ENCODE data around the gene CBX2. TPM values are rescaled to one million over a fixed set of nuclear protein-coding genes. Genes with fewer than 3 reads are reported as not detected.

The CBX2 gene
- total and polyA plus RNA-seq, 5 donors from 2014 or later, result 0.11 to 0.81 (median 0.17) TPM; not detected in 2

DNA sequence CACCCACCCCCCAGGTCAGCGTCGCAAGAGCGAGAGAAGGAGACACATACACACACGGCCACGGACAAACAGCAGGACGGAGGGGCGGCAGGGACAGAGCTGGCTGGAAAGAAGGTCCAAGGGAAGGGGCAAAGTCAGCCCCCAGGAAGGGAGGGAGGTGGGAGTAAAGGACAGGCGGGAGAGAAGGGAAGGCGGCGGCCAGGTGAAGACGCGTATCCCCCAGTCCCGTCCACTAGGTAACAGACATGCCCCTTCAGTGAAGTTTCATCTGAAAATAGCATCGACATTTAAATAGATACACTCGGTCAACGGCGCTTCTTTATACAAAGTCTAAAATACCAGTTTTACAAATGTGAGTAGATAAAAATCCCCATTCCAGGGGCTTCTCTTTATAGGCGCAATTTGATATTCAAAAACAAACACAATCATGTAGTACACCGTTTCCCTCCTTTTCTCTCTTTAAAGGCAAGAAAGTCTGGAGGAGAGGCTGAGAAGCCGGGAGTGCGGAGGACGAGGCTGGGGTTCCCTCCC lies 14.5 kb downstream of the CBX2 start:
- Histone ChIP-seq H3K27ac (ENCODE audit: insufficient read depth, low read length, poor library complexity, severe bottlenecking) (no peak overlapping the region), H3K36me3 (ENCODE audit: control insufficient read depth, insufficient read depth, low read length) (no peaks in the 10 kb centered on the region), H3K4me3 (ENCODE audit: low read depth, low read length) (no peak overlapping the region), H3K9me3 (ENCODE audit: control insufficient read depth in 2 of 2, low read length in 2 of 2) (no peaks in the 10 kb centered on the region), H3K27me3 (ENCODE audit: control insufficient read depth, insufficient read depth, low read length) (peaks cover 12% of the 10 kb centered on the region), H3K4me1 (ENCODE audit: control insufficient read depth, insufficient read depth, low read length, poor library complexity, severe bottlenecking) (peaks cover 35% of the 10 kb centered on the region)
- H3K4me1 Mint-ChIP-seq, result peaks cover 3 to 30% (median 13%) of the 10 kb centered on the region in 4 donors
- DNase-seq, result no peak
- H3K27ac Mint-ChIP-seq, result peak overlapping the region in 1 of 3 donors; percentile 20
- ATAC-seq (ENCODE audit: low read depth in 2 of 2), result no peak
- peak overlapping the region in 2 of 4 donors; percentile 16 to 41 for H3K4me3 Mint-ChIP-seq
- H3K36me3 Mint-ChIP-seq, result no peaks in the 10 kb centered on the region
- H3K9me3 Mint-ChIP-seq, result no peaks in the 10 kb centered on the region
- H3K27me3 Mint-ChIP-seq, result peaks cover 48% of the 10 kb centered on the region

DNA sequence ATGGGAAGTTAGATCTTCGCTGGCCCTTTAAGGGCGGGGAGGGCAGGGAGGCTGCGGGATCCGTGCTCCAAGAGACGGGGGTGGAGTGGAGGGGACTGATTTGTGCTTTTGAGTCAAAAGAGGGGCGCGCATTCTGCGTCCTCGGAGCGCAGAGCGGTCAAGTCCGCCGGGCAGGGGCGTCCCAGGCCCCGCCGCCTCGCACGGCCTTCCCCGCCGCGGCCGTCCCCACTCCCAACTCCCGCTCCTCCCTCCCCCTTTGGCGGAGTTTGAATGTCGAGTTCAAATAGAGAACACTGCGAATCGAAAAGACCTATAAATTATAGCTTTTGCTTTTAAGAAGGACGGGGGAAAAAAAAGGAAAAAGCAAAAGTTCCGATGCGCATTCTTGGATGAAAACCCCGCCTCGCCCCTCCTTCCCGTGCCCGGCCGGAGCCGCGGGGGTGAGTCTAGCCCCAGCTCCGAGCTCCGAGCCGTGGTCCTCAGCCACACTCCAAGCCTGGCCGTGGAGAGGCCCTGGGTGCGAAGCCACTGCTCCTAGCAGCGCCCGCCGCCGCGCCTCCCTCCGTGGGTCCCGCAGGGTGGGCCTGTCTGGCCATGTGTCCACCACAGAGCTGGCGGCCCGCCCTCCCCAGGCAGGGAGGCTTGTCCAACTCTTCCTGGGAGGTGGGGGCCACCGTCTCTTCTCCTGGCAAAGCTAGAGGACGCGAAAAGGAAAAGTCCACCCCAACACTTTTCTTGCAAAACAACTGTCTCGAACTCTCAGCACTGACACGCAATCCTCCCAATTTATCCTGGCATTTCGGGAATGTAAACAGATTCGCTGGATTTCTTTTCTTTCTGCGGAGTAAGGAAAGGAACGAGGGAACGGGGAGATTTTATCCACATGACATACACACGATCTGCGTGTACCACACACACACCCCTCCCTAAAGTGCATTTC lies 15.3 kb downstream of the CBX2 start:
- peak overlapping the region in 2 of 4 donors; percentile 25 to 47 for H3K4me3 Mint-ChIP-seq
- ATAC-seq (ENCODE audit: low read depth in 2 of 2), result no peak
- H3K27me3 ChIP-seq (ENCODE audit: control insufficient read depth, insufficient read depth, low read length), result peaks cover 9% of the 10 kb centered on the region

DNA sequence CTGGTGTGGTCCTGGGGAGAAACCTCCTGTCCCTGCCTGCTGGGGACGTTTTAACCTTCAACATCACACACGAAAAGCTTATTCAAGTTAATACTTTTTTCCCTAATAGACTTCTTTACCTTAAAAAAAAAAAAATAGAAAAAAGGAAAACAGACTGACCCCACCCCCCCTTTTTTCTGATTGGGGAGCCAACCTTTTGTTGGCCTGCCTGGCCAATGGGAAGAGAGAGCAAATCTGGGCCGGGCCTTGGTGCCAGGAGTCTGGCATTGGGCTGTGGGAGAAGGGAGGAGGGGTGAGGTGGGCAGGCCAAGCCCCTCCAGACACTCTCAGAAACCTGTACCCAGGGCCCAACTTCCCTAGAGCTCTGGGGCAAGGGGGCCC lies 16.0 kb downstream of the CBX2 start:
- Histone ChIP-seq H3K4me3 (ENCODE audit: low read depth, low read length) (no peak overlapping the region), H3K4me1 (ENCODE audit: control insufficient read depth, insufficient read depth, low read length, poor library complexity, severe bottlenecking) (peaks cover 49% of the 10 kb centered on the region), H3K27ac (ENCODE audit: insufficient read depth, low read length, poor library complexity, severe bottlenecking) (no peak overlapping the region), H3K9me3 (ENCODE audit: control insufficient read depth in 2 of 2, low read length in 2 of 2) (no peaks in the 10 kb centered on the region), H3K36me3 (ENCODE audit: control insufficient read depth, insufficient read depth, low read length) (no peaks in the 10 kb centered on the region), H3K27me3 (ENCODE audit: control insufficient read depth, insufficient read depth, low read length) (peaks cover 3% of the 10 kb centered on the region)
- ATAC-seq (ENCODE audit: low read depth in 2 of 2) (no peak), DNase-seq (no peak)
- no peak overlapping the region for H3K27ac Mint-ChIP-seq
- H3K27me3 Mint-ChIP-seq, result peaks cover 41% of the 10 kb centered on the region
- H3K36me3 Mint-ChIP-seq, result no peaks in the 10 kb centered on the region
- peak overlapping the region in 2 of 4 donors; percentile 25 to 47 for H3K4me3 Mint-ChIP-seq
- H3K4me1 Mint-ChIP-seq, result peaks cover 0 to 37% (median 15%) of the 10 kb centered on the region in 4 donors
- no peaks in the 10 kb centered on the region for H3K9me3 Mint-ChIP-seq

More for the DNA sequence above, 15.3 kb downstream of the CBX2 start:
- H3K27ac Mint-ChIP-seq, result no peak overlapping the region
- Histone ChIP-seq H3K9me3 (ENCODE audit: control insufficient read depth in 2 of 2, low read length in 2 of 2) (no peaks in the 10 kb centered on the region), H3K36me3 (ENCODE audit: control insufficient read depth, insufficient read depth, low read length) (no peaks in the 10 kb centered on the region), H3K4me3 (ENCODE audit: low read depth, low read length) (no peak overlapping the region), H3K4me1 (ENCODE audit: control insufficient read depth, insufficient read depth, low read length, poor library complexity, severe bottlenecking) (peaks cover 42% of the 10 kb centered on the region), H3K27ac (ENCODE audit: insufficient read depth, low read length, poor library complexity, severe bottlenecking) (no peak overlapping the region)
- DNase-seq, result no peak
- H3K4me1 Mint-ChIP-seq, result peaks cover 0 to 30% (median 13%) of the 10 kb centered on the region in 4 donors
- no peaks in the 10 kb centered on the region for H3K36me3 Mint-ChIP-seq
- H3K9me3 Mint-ChIP-seq, result no peaks in the 10 kb centered on the region
- H3K27me3 Mint-ChIP-seq, result peaks cover 41% of the 10 kb centered on the region

DNA sequence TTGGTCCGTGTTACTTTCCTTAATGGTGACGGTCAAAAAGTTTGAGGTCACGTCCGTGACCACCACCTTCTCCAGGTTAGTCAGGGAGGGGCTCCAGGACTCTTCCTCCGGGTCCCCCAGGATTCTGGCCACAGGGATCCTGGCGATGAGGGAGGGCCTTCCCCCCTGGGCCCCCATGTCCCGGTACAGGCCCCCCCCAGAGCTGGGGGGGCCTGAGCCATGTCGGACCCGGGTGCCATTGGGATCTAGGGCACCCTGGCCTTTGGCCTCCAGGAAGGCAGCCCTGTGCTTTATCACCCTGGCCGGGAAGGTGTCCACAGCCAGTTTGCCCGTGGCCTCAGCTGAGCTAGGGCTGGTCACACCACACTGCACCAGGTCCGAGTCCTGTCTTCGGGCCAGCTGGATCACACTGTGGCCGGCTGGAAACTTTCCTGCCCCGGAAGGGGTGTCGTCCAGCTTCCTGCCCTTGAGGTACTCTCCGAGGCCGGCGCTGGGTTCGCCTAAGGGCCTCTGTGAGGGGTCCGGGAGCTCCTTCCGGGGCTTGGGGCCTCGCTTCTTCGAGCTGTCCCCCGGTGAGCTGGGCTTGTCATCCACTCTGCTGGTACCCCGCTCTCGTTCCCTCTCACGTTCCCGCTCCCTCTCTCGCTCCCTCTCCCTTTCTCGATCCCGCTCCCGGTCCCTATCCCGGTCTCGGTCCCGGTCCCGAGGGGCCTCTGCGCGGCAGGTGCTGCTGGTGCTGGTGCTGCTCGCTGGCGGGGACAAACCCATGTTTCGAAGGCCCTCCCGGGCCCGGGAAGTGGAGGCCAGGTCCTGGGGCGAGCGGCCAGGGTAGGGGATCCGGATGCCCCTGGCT lies 16.9 kb downstream of the CBX2 start:
- H3K4me3 Mint-ChIP-seq, result no peak overlapping the region
- no peak overlapping the region for H3K27ac Mint-ChIP-seq
- Histone ChIP-seq H3K4me1 (ENCODE audit: control insufficient read depth, insufficient read depth, low read length, poor library complexity, severe bottlenecking) (peaks cover 54% of the 10 kb centered on the region), H3K27me3 (ENCODE audit: control insufficient read depth, insufficient read depth, low read length) (peaks cover 6% of the 10 kb centered on the region), H3K27ac (ENCODE audit: insufficient read depth, low read length, poor library complexity, severe bottlenecking) (no peak overlapping the region), H3K36me3 (ENCODE audit: control insufficient read depth, insufficient read depth, low read length) (no peaks in the 10 kb centered on the region), H3K9me3 (ENCODE audit: control insufficient read depth in 2 of 2, low read length in 2 of 2) (no peaks in the 10 kb centered on the region), H3K4me3 (ENCODE audit: low read depth, low read length) (no peak overlapping the region)
- ATAC-seq (ENCODE audit: low read depth in 2 of 2), result no peak
- no peaks in the 10 kb centered on the region for H3K36me3 Mint-ChIP-seq
- H3K27me3 Mint-ChIP-seq, result peaks cover 45% of the 10 kb centered on the region
- H3K9me3 Mint-ChIP-seq, result peaks cover 0 to 3% (median 0%) of the 10 kb centered on the region in 7 donors
- DNase-seq, result no peak
- H3K4me1 Mint-ChIP-seq, result peaks cover 0 to 44% (median 23%) of the 10 kb centered on the region in 4 donors

DNA sequence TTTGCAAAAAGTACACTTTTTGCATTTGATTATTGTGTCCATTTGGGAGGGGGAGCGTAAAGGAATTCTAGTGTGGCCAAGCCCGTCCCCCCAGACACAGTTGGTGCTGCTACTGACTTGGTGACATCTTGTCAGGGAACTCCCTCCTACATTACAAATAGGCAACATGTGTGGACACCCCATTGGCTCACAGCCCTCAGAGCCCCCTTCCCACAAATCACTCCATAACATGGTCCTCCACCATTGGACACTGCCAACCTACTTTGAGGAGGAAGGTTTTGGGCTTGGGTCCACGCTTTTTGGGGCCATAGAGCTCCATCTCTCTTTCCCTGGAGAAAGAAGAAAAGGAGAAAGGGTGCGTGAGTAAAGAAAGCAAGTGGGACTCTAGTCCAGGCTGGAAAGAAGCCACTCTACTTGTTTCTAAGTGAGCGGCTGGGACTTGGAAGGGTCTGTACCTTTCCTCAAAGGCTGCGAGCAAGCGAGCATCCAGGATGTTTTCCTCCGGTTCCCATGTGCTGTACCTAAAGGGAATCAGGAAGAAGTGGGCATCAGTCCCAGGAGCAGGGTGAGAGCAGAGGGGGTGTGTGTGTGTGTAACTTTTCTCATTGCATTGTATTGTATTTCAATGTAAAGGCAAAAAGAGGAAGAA lies 18.0 kb downstream of the CBX2 start:
- H3K27ac Mint-ChIP-seq, result no peak overlapping the region
- peak overlapping the region; percentile 88 to 94 (median 92) for H3K4me3 Mint-ChIP-seq
- Histone ChIP-seq H3K27me3 (ENCODE audit: control insufficient read depth, insufficient read depth, low read length) (peaks cover 13% of the 10 kb centered on the region), H3K4me3 (ENCODE audit: low read depth, low read length) (peak overlapping the region; percentile 81), H3K4me1 (ENCODE audit: control insufficient read depth, insufficient read depth, low read length, poor library complexity, severe bottlenecking) (peaks cover 54% of the 10 kb centered on the region), H3K27ac (ENCODE audit: insufficient read depth, low read length, poor library complexity, severe bottlenecking) (no peak overlapping the region), H3K36me3 (ENCODE audit: control insufficient read depth, insufficient read depth, low read length) (no peaks in the 10 kb centered on the region), H3K9me3 (ENCODE audit: control insufficient read depth in 2 of 2, low read length in 2 of 2) (no peaks in the 10 kb centered on the region)
- H3K9me3 Mint-ChIP-seq, result peaks cover 0 to 4% (median 0%) of the 10 kb centered on the region in 7 donors
- H3K36me3 Mint-ChIP-seq, result no peaks in the 10 kb centered on the region
- ATAC-seq (ENCODE audit: low read depth in 2 of 2) (no peak), DNase-seq (no peak)
- peaks cover 5 to 50% (median 29%) of the 10 kb centered on the region in 4 donors for H3K4me1 Mint-ChIP-seq
- peaks cover 48% of the 10 kb centered on the region for H3K27me3 Mint-ChIP-seq

DNA sequence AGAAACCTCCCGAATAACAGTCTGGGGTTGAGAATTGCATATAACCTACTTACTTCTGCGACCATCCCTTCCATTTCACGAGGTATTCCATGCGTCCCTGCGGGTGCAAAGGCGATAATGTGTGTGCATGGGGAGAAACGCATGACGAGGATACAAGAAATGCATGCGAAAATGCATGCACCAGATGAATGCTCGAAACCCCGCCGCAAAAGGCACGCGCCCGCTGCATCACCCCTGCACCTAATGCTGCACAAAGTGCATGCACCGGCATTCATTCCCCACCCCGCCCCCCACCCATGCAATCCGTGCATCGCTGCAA lies 18.5 kb downstream of the CBX2 start:
- Mint-ChIP-seq H3K27ac (no peak overlapping the region), H3K9me3 (peaks cover 0 to 4% (median 0%) of the 10 kb centered on the region in 7 donors), H3K36me3 (no peaks in the 10 kb centered on the region), H3K4me1 (peaks cover 5 to 48% (median 29%) of the 10 kb centered on the region in 4 donors), H3K27me3 (peaks cover 49% of the 10 kb centered on the region), H3K4me3 (peak overlapping the region; percentile 88 to 94 (median 92))
- DNase-seq (no peak), ATAC-seq (ENCODE audit: low read depth in 2 of 2) (no peak)
- peaks cover 54% of the 10 kb centered on the region for H3K4me1 ChIP-seq (ENCODE audit: control insufficient read depth, insufficient read depth, low read length, poor library complexity, severe bottlenecking)
- H3K27ac ChIP-seq (ENCODE audit: insufficient read depth, low read length, poor library complexity, severe bottlenecking), result peak overlapping the region; percentile 67
- no peaks in the 10 kb centered on the region for H3K9me3 ChIP-seq (ENCODE audit: control insufficient read depth in 2 of 2, low read length in 2 of 2)
- H3K36me3 ChIP-seq (ENCODE audit: control insufficient read depth, insufficient read depth, low read length), result no peaks in the 10 kb centered on the region
- H3K4me3 ChIP-seq (ENCODE audit: low read depth, low read length), result peak overlapping the region; percentile 81
- peaks cover 14% of the 10 kb centered on the region for H3K27me3 ChIP-seq (ENCODE audit: control insufficient read depth, insufficient read depth, low read length)
